Jurkat, Clone E6-1 (cell line): ENCODE measurements around the gene PPP1R16B. TPM values are rescaled to one million over a fixed set of nuclear protein-coding genes. Genes with fewer than 3 reads are reported as not detected.

Experiments used
- DNase-seq: peaks from one replicate; pipeline ENCODE4 v3.0.0-alpha.2; 2011; ENCODE audit warnings: low read depth, low spot score
- H3K4me3 ChIP-seq: 2 replicates; pipeline ENCODE4 v1.5.1; 2011; ENCODE audit warnings: mild to moderate bottlenecking, low read length, control low read depth, moderate library complexity
- polyA plus RNA-seq: library from polyadenylated mRNA; unstranded; fragments of >200 nt; gene quantifications from one replicate; pipeline ENCODE4 v1.2.1, GENCODE V29; 2012; ENCODE audit warnings: missing spikeins; ENCODE audit not compliant: insufficient read length, insufficient read depth

The PPP1R16B gene
- 20.2 TPM for polyA plus RNA-seq

- peak within 1 kb of the TSS; percentile 62 for H3K4me3 ChIP-seq
- DNase-seq = peak; percentile 77
These were observed at the start of gene PPP1R16B for GRCh38 chr20:38805502-38805957. Gene PPP1R16B (plus strand): TSS chr20:38805697. CDS start chr20:38835926, 30,229 bp downstream.

DNA sequence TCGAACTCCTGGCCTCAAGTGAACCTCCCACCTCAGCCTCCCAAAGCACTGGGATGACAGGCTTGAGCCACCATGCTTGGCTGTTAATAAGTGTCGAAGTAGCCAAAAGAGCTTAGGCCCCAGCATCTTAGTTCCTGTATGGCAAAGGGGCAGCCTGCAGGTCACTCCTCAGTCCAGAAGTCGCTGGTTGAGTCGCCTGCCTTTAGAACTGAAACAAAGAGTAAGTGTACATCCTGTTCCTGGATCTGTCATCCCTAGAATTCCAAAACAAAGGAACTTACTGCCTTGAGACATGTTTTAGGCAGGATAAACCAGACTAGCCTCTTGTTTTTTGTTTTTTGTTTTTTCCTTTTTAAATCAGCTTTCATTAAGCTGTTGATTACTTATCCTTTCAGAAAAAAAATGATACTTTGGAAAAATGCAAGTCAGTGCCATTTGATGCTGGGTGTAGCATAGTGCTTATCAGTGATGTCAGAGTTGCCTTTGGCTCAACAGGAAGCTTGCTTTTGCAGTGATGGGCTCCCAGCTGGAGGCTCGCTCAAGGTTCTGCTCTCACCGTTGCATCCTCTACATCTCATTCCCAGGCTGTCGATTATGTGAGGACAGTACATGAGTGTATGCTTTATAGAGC is 48.2 kb upstream of the PPP1R16B start:
- no peak overlapping the region for H3K4me3 ChIP-seq
- DNase-seq = no peak

DNA sequence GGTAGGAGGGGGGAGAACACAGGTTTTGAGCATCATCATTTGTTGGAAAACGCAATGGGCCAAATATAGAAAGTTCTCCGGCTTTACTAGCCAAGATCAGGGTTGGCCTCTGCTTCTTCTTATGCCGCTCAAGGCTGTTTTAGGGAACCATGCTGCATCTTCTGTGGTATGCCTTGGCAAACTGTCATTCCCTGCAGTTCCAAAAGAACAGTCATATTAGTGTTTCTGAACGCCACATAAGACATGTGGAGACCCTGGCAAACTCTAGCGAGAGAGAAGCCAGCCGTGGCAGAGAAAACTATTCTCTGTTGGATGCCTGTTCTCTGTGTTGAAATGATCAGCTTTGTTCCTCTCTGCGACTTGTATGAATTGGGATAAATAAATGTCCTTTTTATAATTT is 46.4 kb upstream of the PPP1R16B start:
- H3K4me3 ChIP-seq = no peak overlapping the region
- DNase-seq = no peak

DNA sequence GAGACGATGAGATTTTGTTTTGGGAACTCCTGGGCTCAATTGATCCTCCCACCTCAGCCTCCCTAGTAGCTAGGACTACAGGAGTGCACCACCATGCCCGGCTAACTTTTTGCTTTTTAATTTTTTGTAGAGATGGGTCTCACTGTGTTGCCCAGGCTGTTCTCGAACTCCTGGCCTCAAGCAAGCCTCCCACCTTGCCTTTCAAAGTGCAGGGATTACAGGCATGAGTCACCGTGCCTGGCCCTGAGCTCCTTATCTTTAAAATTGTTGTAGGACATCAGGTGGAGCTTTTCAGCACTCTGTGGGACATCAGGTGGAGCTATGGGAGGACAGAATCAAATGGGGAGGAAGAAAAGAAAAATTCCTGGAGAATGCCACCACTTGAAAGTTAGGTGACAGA is 44.5 kb upstream of the PPP1R16B start:
- no peak overlapping the region for H3K4me3 ChIP-seq
- no peak for DNase-seq

DNA sequence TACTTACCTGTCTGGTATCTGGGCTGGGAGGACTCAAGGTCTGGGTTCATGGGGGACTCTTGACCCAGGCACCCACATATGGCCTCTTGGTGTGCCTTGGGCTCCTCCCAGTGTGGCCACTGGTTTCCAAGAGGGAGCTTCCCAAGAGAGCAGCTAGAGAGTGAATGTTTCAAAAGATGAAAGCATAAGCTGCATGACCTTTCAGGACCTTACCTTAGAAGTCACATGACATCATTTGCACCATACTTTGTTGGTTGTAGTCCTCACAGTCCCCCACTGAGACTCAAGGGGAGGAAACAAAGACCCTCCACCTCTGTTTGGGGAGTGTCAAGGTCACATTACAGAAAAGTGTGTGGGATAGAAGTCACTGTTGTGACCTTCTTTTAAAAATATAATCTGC is 43.3 kb upstream of the PPP1R16B start:
- DNase-seq = no peak
- no peak overlapping the region for H3K4me3 ChIP-seq

- no peak for DNase-seq
- no peak overlapping the region for H3K4me3 ChIP-seq
These were observed 41.9 kb upstream of the PPP1R16B start for GRCh38 chr20:38763616-38764015.

GRCh38 chr20:38764567-38765318 is 40.8 kb upstream of the PPP1R16B start:
- DNase-seq = no peak
- no peak overlapping the region for H3K4me3 ChIP-seq

- DNase-seq = no peak
- no peak overlapping the region for H3K4me3 ChIP-seq
These were observed 39.4 kb upstream of the PPP1R16B start for GRCh38 chr20:38766071-38766470.

DNA sequence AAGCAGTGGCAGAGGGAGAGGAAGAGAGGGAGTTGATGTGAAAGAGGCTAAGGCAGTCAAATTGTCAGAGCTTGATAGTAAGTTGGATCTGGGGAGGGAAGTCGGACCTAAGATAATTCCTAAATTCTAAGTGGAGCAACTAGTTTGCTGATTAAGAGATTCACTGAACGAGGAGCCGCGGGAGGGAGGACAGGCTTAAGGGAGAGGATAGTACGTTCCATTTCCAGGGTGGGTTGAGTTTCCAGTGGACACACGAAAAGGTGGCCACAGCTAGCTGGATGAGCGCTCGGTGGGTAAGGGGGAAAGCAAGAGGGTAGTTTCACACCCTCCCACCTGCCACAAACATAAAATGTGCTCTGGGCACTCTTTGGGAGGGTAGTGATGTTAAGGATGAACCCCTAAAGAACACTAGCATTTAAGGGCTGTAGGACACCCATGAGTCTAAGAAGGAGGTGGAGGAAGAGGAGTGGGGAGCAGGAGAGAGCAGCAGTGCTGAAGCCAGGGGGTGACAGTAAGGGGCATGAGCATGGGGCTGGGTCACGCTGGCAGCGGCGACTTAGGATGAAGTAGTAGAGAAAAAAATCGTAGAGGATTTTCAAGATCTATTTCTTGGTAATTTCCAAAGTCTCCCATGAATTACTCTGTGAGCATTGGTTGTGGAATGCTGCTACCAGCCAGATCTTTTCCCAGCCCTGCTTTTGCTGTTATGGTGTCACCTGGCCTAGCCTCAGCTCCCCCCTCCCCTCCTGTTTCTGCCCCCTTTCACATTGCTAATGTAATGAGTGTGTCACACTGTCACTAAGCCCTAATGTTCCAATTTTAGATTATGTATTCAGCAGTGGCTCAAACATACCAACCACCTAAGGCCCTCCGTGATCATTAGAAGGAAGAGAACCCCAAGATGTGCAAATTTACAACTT is 35.9 kb upstream of the PPP1R16B start:
- DNase-seq = no peak
- H3K4me3 ChIP-seq = no peak overlapping the region

GRCh38 chr20:38770546-38770945 is 35.0 kb upstream of the PPP1R16B start:
- no peak for DNase-seq
- H3K4me3 ChIP-seq = no peak overlapping the region

- DNase-seq = no peak
- no peak overlapping the region for H3K4me3 ChIP-seq
These were observed 34.5 kb upstream of the PPP1R16B start for GRCh38 chr20:38770970-38771369.

- no peak overlapping the region for H3K4me3 ChIP-seq
- no peak for DNase-seq
These were observed 33.9 kb upstream of the PPP1R16B start for GRCh38 chr20:38771621-38772020.

GRCh38 chr20:38774167-38774566 is 31.3 kb upstream of the PPP1R16B start:
- DNase-seq = no peak
- H3K4me3 ChIP-seq = no peak overlapping the region

DNA sequence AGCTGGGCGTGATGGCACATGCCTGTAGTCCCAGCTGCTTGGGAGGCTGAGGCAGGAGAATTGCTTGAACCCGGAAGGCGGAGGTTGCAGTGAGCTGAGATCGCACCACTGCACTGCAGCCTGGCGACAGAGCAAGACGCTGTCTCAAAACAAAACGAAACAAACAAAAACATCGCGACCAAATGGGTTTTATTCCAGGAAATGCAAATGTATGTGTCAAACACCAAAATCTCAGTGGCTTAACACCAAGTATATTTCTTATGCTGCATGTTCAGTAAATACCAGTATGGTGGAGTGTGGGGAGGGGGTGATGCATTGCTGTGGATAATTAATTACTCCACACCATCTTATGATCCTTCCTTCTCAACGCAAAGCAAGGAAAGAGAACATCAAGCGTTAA is 29.1 kb upstream of the PPP1R16B start:
- DNase-seq = no peak
- no peak overlapping the region for H3K4me3 ChIP-seq

GRCh38 chr20:38779247-38780097 is 26.0 kb upstream of the PPP1R16B start:
- H3K4me3 ChIP-seq = no peak overlapping the region
- no peak for DNase-seq

DNA sequence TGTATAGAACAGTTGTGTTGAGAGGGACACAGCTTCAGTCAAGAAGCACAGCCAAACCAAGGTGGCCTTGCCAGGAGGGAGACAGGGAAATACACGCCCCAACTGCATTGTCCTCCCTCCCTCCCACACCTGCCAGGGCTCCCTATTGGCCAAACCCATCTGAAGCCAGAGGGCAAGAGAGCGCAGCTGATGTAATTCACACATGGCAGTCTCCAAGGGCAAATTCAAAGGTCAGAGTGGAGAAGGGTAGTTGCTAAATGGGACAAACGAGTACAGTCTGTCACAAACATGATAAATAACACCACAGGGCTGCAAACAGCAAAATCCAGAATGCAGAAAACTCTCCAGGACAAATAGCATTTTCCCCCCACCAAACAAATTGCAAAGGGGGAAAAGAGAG is 23.2 kb upstream of the PPP1R16B start:
- no peak overlapping the region for H3K4me3 ChIP-seq
- no peak for DNase-seq

DNA sequence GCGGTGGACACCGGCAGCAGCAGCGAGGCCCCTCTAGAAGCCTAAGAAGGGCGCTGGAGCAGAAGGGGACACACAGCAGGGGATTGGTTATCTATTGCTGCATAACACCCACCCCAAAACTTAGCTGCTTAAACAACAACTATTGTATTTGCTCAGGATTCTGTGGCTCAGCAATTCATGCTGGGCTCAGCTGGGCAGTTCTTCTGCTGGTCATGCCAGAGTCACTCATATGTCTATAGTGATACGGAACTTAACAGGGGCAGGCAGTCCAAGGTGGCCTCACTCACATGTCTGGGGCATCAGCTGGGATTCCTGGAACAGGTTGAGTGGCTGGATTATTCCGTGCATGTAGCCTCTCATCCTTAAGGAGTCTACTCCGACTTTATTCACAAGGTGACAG is 17.6 kb upstream of the PPP1R16B start:
- DNase-seq = no peak
- H3K4me3 ChIP-seq = no peak overlapping the region

GRCh38 chr20:38789503-38790199 is 15.8 kb upstream of the PPP1R16B start:
- no peak for DNase-seq
- no peak overlapping the region for H3K4me3 ChIP-seq
